ENCODE measurements around the gene SIK1. TPM values are rescaled to one million over a fixed set of nuclear protein-coding genes. Genes with fewer than 3 reads are reported as not detected.
"Not testable (repeated sequence)": the region's sequence is repeated elsewhere in the genome, so short reads cannot be mapped to it uniquely, and the experiment has no call there.

Gene SIK1
- 1.2 and 2.0 TPM in 2 replicates for total RNA-seq (2014; rRNA removed; shearing (Covaris generic))

DNA sequence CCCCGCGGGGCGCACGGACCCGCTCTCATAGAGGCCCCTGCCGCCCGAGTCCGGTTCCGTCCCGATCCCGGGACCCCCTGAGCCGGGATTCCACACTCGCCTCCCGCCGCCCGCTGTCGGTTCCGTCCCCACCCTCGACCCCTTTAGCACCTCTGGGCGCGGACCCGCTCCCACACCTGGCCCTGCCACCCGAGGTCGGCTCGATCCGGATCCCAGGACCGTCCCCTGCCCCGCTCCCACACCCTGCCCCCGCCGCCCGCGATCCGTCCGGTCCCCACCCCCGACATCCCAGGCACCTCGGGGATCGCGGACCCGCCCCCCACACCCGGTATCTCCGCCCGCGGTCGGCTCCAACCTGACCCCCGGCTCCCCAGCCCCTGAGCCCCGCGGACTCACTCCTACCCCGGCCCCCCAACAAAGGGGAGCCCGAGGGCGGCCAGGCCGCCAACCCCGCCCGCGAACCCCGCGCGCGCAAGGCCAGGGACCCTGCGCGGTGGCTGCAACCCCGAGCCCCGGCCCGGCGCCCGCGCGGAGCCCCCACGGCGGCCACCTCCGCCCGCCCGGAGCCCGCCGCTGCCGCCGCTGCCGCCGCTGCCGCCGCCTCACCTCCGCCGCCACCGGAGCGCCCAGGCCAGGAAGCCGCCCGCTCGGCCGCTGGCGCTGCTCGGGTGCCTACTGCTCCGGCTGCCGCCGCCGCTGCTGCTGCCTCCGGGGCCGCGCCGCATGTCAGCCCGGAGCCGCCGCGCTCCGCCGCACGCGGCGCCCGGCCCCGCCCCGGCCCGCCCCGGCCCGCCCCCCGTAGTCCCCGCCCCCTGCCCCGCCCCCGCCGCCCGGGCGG, at the start of gene SIK1:
Gene SIK1, minus strand, starts transcription at position 728 of the 838 bp plus-strand sequence. CDS start 953 bp downstream, outside the sequence.
- not testable (repeated sequence) for H3K27ac ChIP-seq; H3K4me1 ChIP-seq; DNase-seq; H3K4me3 ChIP-seq; H3K9me3 ChIP-seq (replicated peaks); H3K27me3 ChIP-seq; H3K36me3 ChIP-seq

DNA sequence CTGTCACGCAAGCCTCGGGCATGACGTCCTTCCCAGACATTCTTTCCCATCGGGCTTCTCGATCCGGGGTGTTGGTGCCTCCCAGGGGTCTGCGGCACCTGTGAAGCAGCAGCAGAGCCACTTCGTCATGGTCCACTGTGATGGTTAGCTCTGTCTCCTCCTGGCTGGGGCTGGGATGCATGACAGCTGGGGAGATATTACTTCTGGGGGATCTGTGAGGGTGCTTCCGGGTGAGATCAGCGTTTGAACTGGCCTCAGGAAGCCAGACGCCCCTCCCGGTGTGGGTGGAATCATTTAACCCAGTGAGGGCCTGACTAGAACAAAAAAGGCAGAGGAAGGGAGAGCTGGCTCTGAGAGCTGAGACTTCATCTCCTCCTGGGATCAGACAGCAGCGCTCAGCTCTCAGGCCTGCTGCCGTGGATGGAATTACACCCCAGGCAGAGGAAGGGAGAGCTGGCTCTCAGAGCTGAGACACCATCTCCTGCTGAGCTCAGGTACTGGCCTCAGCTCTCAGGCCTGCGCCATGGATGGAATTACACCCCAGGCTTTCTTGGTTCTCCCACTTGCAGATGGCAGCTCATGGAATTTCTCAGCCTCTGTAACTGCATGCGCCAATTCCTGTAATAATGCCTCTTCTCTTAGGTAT, 44.8 kb upstream of the SIK1 start:
- H3K9me3 ChIP-seq (replicated peaks); H3K27me3 ChIP-seq; DNase-seq; H3K27ac ChIP-seq; H3K36me3 ChIP-seq; H3K4me1 ChIP-seq; H3K4me3 ChIP-seq: not testable (repeated sequence)

DNA sequence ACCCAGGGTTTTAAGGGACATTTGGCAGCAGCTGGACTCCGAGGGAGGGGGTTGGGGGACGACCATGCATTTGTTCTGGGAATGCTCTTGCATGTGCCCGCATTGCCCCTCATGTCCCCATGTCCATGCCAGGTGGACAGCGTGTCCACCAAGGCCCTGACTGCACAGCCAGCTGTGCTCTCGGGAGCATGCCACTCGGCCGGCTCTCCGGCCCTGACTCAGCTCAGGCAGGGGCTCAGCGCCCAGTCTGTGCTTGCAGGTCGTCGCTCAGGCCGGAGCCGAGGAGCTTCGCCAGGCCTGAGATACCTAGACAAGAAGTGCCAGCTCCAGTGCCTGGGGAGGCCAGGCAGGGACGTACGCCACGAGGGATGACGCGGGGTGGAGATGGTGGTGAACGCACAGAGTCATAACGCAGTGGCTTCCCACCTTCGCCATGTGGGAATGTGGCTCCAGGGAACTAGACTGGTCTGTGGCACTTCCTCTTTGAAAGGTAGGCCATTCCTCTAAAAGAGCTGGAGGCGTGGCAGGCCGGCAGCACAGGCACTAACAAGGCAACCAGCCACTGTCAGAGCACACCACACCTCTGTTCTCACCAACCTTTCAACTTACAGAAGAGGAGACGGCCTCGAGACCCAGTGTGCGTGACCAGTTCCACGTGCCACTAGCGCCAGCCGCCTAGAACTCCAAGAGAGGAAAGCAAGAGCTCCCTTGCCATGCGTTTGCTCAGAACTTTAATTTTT, 43.0 kb upstream of the SIK1 start:
- H3K9me3 ChIP-seq (replicated peaks); DNase-seq; H3K27ac ChIP-seq; H3K4me1 ChIP-seq; H3K4me3 ChIP-seq; H3K27me3 ChIP-seq; H3K36me3 ChIP-seq: not testable (repeated sequence)

DNA sequence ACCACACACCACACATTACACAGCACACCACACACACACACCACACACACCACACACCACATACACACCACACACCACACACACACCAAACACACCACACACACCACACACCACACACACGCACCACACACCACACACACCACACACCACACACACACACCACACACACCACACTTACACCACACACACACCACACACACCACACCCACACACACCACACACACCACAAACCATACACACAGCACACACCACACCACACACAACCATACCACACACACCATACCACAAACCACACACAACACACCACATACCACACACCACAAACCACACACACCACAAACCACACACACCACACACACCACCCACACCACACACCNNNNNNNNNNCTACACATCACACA, 40.9 kb upstream of the SIK1 start:
- no peaks in the 10 kb centered on the region for H3K4me1 ChIP-seq
- no peak for DNase-seq
- no peaks in the 10 kb centered on the region for H3K36me3 ChIP-seq
- H3K27ac ChIP-seq: no peak overlapping the region
- H3K9me3 ChIP-seq (replicated peaks): no peaks in the 10 kb centered on the region
- no peaks in the 10 kb centered on the region for H3K27me3 ChIP-seq
- H3K4me3 ChIP-seq: no peak overlapping the region

DNA sequence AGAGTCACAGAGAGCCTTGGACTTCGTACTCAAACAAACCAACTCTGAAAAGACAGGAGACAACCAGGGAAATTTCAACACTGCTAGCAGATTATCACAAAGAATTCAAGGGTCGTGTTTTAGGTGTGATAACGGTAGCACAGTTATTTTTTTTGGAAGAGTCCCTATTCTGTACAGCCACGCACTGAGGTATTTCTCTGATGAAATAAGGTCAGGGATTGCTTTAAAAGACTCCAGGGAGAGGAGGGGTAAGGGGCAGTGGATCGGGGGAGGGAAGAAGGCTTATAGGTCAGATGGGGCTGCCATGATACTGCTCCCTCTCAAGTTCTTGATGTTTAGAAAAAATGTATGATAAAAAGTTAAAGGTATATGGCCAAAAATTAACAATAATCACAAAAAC, 38.2 kb upstream of the SIK1 start:
- not testable (repeated sequence) for H3K27ac ChIP-seq; H3K4me3 ChIP-seq; H3K27me3 ChIP-seq; DNase-seq; H3K9me3 ChIP-seq (replicated peaks); H3K4me1 ChIP-seq; H3K36me3 ChIP-seq

DNA sequence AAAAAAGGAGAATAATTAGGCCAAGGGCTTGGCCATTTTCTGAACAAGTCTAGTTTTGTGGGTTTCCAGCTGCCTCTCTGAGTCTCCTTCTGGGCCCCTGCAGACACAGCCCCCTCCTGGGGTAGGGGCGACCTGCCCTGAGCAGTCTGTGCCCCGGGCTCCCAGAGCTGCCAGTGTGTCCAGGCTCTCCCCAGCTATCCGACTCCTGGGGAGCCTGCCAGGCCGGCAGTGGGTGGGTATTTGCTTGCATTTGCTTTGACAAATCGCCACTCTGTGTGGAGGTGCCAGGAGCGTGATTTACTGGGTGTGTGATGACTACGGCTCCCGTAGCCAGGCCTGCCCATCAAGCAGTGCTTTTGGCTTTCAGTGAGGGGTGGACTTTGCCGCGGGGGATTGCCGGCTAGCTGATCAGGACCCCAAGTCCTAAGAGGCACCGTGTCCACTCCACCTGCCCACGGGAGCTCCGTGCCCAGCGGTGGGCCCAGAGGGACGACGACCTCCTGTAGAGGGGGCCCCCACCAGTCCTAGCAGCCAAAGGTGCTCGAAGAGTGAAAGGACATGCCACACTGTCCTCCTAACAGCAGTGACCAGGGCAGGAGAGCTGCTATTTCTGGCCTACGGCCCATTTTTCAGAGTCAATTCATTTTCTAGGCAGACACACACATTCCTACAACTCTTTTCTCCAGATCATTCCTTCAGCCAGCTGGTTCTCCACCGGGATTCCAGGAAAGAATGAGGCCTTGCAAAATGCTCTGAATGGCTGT, 36.7 kb upstream of the SIK1 start:
- not testable (repeated sequence) for H3K27me3 ChIP-seq, DNase-seq, H3K36me3 ChIP-seq

DNA sequence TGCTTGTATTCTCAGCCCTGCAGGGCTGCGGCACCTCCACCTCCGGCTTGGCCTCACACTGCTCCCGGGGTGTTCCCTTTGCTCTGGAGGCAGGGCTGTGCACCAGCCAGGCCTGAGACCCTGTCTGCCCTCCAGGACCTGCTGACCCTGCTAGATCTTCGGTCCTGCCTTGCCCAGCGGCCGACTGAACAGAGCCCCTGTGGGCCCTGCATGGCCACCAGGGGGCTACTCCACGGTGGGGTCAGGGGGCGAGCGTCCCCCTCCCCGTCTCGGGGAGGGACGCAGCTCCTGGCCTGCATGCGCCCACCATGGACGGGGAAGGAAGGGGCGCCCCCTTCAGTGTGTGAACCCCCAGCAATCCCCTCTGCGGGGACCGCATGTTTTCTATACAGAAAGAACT, 36.0 kb upstream of the SIK1 start:
- H3K4me3 ChIP-seq, DNase-seq: not testable (repeated sequence)

More for the DNA sequence above, 36.7 kb upstream of the SIK1 start:
- not testable (repeated sequence) for H3K4me3 ChIP-seq; H3K9me3 ChIP-seq (replicated peaks); H3K27ac ChIP-seq; H3K4me1 ChIP-seq

DNA sequence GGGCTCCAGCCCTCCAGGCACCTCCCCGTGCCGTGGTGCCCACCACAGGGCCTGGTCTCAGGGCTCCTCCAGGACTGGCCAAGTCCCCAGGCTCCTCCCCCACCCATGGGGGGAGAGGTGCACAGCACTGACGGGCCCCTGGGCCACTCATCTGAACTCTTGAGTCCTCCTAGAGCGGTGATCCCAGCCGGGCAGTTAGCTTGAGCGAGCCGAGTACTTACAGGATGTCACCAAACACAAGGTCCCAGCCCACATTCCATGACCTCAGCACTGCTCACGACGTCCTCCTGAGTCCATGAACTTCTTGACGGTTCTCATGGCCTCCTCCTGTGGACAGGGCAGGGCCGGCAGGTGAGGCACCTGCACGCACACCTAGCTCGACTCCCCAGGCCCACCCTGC, 33.5 kb upstream of the SIK1 start:
- H3K27me3 ChIP-seq; H3K27ac ChIP-seq; H3K9me3 ChIP-seq (replicated peaks); H3K4me1 ChIP-seq; H3K36me3 ChIP-seq; H3K4me3 ChIP-seq; DNase-seq: not testable (repeated sequence)

More for the DNA sequence above, 36.0 kb upstream of the SIK1 start:
- H3K4me1 ChIP-seq; H3K27ac ChIP-seq; H3K9me3 ChIP-seq (replicated peaks); H3K27me3 ChIP-seq; H3K36me3 ChIP-seq: not testable (repeated sequence)

DNA sequence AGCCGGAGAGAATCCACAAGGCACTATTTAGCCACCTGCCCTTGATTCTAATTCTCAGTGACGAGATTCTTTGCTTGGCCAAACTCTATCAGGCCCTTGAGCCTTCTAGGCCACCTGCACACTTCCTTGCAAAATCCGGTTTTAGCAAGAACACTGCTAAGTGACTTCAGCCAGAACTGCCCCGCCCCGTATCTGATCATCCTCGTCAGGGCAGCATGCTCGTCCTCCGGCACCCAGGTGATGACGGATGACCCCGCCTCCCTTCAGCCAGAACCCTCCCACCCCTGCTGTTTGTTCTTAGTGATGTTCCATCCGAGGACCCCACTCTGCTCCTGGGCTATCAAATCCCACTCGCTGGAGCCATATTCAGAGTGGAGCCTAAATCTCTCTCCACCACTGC, 32.1 kb upstream of the SIK1 start:
- H3K36me3 ChIP-seq; H3K9me3 ChIP-seq (replicated peaks); DNase-seq; H3K27ac ChIP-seq; H3K4me3 ChIP-seq; H3K4me1 ChIP-seq; H3K27me3 ChIP-seq: not testable (repeated sequence)

DNA sequence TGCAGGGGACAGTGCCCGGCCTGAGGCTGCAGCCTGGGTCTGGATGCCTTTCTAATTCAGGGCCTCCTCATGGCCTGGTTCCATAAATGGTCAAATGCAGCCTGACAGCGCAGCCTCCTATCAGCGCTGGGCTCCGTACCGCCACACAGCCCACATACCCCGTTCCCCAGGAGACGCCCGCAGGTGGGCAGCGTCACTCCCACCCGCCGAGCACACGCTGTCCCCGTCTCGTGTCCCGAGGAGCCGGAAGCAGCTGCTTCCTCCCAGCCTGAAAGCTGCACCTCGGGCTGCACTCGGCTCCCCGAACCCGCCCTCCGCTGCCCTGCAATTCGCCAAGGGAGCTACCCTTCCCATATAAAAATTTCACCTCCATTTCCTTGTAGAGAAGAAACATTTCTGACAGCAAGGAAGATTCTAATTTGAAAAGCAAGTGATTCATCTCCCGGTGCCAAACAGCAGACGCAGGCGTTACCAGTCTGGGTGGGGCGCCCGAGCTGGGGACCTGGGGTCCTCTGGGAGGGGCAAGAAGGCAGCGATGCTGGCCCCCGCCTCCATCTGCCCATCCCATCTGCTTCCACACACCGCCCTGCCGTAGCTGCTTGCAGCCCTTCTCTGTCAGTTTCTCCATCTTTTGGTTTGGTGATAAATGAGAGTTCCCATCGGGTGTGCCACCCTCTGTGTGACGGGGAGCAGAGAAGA, 29.8 kb upstream of the SIK1 start:
- H3K27ac ChIP-seq; H3K4me1 ChIP-seq; H3K4me3 ChIP-seq; H3K27me3 ChIP-seq; H3K9me3 ChIP-seq (replicated peaks); H3K36me3 ChIP-seq; DNase-seq: not testable (repeated sequence)

DNA sequence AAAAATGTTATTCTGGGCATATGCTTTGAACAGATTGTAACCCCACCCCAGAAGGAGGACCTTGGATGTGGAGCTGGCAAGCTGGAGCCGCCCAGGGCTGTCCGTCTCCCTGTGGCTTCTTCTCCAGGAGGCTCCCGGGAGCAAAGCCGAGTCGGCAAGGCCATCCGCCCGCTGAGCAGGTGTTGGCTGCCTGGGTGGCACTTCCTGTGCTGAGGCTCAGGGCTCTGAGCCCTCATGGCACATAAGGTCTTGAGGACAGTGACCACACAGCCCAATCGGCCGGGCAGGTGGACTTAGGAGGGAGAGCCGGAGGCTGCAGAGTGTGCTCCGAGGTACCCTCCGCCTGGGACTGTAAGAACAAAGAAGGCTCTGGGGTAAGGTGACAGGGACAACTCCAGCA, 28.8 kb upstream of the SIK1 start:
- H3K36me3 ChIP-seq; DNase-seq; H3K4me3 ChIP-seq; H3K9me3 ChIP-seq (replicated peaks); H3K27ac ChIP-seq; H3K4me1 ChIP-seq; H3K27me3 ChIP-seq: not testable (repeated sequence)

DNA sequence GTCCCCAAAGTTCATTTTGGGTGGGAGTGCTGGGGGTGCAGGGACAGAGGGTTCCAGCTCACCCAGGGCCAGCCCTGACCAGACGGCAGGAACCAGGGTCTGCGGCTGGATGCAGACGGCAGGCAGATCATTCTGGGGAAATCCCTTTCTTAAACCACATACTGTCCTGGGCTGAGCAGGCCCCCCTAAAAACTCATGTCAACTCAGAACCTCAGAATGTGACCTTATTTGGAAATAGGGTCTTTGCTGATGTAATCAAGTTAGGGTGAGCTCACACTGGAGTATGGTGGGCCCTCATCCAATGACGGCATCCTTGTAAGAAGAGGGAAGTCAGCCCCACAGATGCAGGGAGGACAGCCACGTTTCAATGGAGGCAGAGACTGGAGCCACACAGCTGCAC, 27.2 kb upstream of the SIK1 start:
- not testable (repeated sequence) for H3K4me3 ChIP-seq; H3K4me1 ChIP-seq; DNase-seq; H3K9me3 ChIP-seq (replicated peaks); H3K36me3 ChIP-seq; H3K27me3 ChIP-seq; H3K27ac ChIP-seq

DNA sequence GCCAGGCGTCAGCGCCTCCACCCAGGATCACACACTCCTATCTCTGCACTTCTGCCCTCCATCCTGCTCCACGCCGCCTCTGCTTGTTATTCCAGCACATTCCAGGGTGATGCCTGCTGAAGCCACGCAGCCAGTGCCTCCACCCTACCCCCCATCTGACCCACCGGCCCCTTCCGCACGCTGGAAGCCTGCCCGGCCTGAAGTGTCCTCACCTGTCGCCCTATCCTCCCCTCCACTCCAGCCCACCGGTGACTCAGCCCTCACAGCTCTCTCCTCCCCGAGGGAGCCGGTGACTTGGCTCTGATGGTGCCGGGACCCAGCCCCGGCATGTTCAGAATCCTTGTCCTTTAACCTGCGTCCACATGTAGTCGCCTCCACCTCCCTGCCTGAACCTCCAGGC, 24.9 kb upstream of the SIK1 start:
- DNase-seq; H3K4me3 ChIP-seq; H3K4me1 ChIP-seq; H3K27me3 ChIP-seq; H3K36me3 ChIP-seq; H3K9me3 ChIP-seq (replicated peaks); H3K27ac ChIP-seq: not testable (repeated sequence)

DNA sequence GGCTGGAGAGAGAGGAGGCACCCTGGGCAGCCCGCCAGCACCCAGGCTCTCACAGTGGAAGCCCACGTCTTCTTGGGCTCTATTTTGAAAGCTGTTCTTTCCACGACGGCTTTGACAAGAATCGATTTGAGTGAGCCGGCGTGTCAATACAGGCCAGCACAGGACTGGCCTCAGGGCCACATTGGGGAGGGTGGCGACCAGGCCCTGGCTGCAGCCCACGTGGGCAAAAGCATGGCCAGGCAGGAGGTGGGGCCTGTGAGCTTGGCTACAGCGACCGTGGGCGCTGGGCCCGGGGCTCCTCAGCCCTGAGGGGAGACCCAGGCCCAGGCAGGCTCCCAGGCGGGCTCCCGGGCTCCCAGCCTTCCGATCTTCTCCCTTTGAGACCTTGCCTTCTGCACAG, 23.4 kb upstream of the SIK1 start:
- H3K27ac ChIP-seq, DNase-seq, H3K27me3 ChIP-seq: not testable (repeated sequence)

More for the DNA sequence above, 23.4 kb upstream of the SIK1 start:
- not testable (repeated sequence) for H3K9me3 ChIP-seq (replicated peaks); H3K4me3 ChIP-seq; H3K36me3 ChIP-seq; H3K4me1 ChIP-seq
